Measurements from ENCODE around the gene B3GNT3.
A peak's percentile ranks its signal among the peaks of the same experiment; 100 is the strongest.
"Not testable (repeated sequence)": the region's sequence is repeated elsewhere in the genome, so short reads cannot be mapped to it uniquely, and the experiment has no call there.

B3GNT3 gene

GRCh38 chr19:17767559-17767958 lies 27.4 kb upstream of the B3GNT3 start:
- TF ChIP-seq, protein P1, sequence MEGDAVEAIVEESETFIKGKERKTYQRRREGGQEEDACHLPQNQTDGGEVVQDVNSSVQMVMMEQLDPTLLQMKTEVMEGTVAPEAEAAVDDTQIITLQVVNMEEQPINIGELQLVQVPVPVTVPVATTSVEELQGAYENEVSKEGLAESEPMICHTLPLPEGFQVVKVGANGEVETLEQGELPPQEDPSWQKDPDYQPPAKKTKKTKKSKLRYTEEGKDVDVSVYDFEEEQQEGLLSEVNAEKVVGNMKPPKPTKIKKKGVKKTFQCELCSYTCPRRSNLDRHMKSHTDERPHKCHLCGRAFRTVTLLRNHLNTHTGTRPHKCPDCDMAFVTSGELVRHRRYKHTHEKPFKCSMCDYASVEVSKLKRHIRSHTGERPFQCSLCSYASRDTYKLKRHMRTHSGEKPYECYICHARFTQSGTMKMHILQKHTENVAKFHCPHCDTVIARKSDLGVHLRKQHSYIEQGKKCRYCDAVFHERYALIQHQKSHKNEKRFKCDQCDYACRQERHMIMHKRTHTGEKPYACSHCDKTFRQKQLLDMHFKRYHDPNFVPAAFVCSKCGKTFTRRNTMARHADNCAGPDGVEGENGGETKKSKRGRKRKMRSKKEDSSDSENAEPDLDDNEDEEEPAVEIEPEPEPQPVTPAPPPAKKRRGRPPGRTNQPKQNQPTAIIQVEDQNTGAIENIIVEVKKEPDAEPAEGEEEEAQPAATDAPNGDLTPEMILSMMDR (IDR thresholded peaks at IDR 0.05; ENCODE audit: low read depth, low read length, missing control alignments): no peak
- no peak for DNase-seq (ENCODE audit: low read depth)
- no peak overlapping the region for H3K4me3 ChIP-seq (ENCODE audit: low read depth, low read length)

DNA sequence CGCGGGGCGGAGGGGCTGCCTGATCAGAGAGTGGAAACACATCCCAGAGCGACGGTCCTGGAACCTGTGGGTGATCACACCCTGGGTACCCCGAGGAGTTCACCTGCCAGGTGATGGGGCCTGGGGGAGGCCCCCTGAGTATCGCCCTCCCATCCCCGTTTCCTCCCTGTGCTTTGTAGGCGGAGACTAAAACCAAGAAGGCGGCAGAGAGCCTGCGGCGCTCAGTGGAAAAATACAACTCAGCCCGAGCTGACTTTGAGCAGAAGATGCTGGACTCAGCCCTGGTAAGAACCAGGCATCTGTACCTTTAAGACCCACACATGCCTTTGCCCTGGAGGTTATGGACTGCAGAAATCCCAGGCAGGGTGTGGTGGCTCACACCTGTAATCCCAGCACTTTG lies 24.3 kb upstream of the B3GNT3 start:
- TF ChIP-seq, protein P1 (IDR thresholded peaks at IDR 0.05; ENCODE audit: low read depth, low read length, missing control alignments): no peak
- DNase-seq (ENCODE audit: low read depth): no peak
- H3K4me3 ChIP-seq (ENCODE audit: low read depth, low read length): no peak overlapping the region

- TF ChIP-seq, protein P1 (IDR thresholded peaks at IDR 0.05; ENCODE audit: low read depth, low read length, missing control alignments): no peak
- DNase-seq (ENCODE audit: low read depth): no peak
- no peak overlapping the region for H3K4me3 ChIP-seq (ENCODE audit: low read depth, low read length)
These were observed 22.8 kb upstream of the B3GNT3 start for GRCh38 chr19:17772172-17772571.

DNA sequence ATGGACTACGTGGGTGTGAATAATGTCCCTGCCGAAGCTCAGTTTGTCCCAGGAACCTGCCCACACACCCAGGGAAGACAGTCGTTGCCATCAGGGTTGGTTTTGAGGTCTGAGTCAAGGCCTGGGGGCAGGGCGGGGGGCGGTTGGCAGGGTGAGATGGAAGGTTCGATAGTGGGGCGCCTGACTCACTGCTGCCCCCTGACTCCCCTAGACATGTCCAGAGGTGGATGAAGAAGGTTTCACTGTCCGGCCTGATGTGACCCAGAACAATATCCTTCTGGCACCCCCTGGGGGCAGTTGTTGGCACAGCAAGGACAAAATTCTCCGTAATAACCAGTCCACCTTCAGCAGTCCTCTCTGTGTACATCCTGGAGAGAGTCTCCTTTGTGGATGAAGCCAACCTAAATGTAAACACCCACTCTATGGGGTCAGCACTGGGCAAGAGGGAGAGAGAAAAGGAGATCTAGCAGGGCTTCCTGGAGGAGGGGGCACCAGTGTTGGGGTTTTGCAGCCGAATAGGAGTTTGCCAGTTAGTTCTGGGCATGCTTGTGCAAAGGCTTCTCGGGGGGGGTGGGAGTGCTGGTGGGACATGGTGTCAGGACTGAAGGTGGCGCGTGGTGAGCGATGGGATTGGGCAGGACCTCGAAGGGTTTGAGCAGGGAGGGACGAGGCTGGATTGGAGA lies 19.6 kb upstream of the B3GNT3 start:
- H3K4me3 ChIP-seq (ENCODE audit: low read depth, low read length): no peak overlapping the region
- no peak for DNase-seq (ENCODE audit: low read depth)
- TF ChIP-seq, protein P1 (IDR thresholded peaks at IDR 0.05; ENCODE audit: low read depth, low read length, missing control alignments): peak; percentile 65

- no peak overlapping the region for H3K4me3 ChIP-seq (ENCODE audit: low read depth, low read length)
- peak; percentile 74 for DNase-seq (ENCODE audit: low read depth)
- TF ChIP-seq, protein P1 (IDR thresholded peaks at IDR 0.05; ENCODE audit: low read depth, low read length, missing control alignments): no peak
These were observed 18.7 kb upstream of the B3GNT3 start for GRCh38 chr19:17775991-17776803.

DNA sequence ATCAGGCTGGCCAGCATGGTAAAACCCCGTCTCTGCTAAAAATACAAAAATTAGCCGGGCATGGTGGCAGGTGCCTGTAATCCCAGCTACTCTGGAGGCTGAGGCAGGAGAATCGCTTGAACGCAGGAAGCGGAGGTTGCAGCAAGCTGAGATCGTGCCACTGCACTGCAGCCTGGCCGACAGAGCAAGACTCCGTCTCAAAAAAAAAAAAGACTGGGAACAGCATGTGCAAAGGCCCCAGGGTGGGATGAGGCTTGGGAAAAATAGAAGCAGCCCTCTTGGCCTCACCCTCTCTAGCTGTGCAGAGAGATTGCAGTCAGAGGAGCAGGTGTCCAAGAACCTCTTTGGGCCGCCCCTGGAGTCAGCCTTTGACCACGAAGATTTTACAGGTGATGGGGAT lies 17.1 kb upstream of the B3GNT3 start:
- H3K4me3 ChIP-seq (ENCODE audit: low read depth, low read length); DNase-seq (ENCODE audit: low read depth): not testable (repeated sequence)

DNA sequence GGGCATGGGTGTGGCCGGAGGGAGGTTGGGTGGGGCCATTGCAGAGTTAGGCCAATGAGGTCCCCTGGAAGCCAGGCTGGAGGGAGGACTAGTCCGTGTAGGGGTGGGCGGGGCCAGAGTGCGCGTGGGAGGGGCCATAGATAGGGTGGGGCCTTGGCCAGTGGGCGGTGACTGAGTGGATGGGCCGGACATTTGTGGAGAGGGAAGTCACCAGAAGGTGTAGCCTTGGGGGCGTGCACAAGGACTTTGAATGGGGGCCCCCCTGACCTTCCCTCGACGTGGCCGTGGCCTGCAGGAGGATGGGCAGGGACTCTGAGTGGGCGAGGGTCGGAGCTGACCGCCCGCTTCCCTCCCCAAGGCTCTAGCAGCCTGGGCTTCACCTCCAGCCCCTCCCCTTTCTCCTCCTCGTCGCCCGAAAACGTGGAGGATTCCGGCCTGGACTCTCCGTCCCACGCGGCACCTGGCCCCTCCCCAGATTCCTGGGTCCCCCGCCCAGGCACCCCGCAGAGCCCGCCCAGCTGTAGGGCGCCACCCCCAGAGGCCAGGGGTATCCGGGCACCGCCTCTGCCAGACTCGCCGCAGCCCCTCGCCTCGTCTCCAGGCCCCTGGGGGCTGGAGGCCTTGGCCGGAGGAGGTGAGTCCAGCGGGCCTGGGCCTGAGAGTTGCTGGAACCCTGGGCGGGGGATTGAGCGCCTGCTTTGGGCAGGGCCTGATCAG lies 16.5 kb upstream of the B3GNT3 start:
- DNase-seq (ENCODE audit: low read depth): no peak
- H3K4me3 ChIP-seq (ENCODE audit: low read depth, low read length): no peak overlapping the region
- TF ChIP-seq, protein P1 (IDR thresholded peaks at IDR 0.05; ENCODE audit: low read depth, low read length, missing control alignments): no peak
